Kidney (tissue), 14 donors: ENCODE data around the gene SHC4. TPM values are rescaled to one million over a fixed set of nuclear protein-coding genes. Genes with fewer than 3 reads are reported as not detected.

ENCODE experiments used
- DNase-seq, 5 donors: peaks; one replicate each; pipeline ENCODE4 v3.0.0-alpha.2; 2013 to 2020
- FAIRE-seq: peaks from 2 replicates; lab custom pipeline; 2012; peaks lifted over from hg19 to GRCh38; lab: Jason Lieb, UNC
- H3K27ac ChIP-seq, 2 donors: one replicate each; pipeline ENCODE4 v1.7.0; 2013; ENCODE audit warnings: low read depth in 2 of 2, low read length in 2 of 2, inconsistent platforms in 1 of 2
- H3K27me3 ChIP-seq: one replicate; pipeline ENCODE4 v1.7.1; 2013; ENCODE audit warnings: low read length, inconsistent platforms; ENCODE audit not compliant: control insufficient read depth, insufficient read depth
- H3K36me3 ChIP-seq, 3 donors: one replicate each; pipeline versions ENCODE4 v1.7.0 to v1.7.1; 2013; ENCODE audit warnings: low read length in 3 of 3, control low read depth in 1 of 3, inconsistent platforms in 1 of 3; ENCODE audit not compliant: insufficient read depth in 3 of 3, control insufficient read depth in 2 of 3
- H3K4me1 ChIP-seq, 3 donors: one replicate each; pipeline versions ENCODE4 v1.7.0 to v1.7.1; 2013; ENCODE audit warnings: low read length in 3 of 3, inconsistent platforms in 1 of 3, low read depth in 1 of 3; ENCODE audit not compliant: control insufficient read depth in 2 of 3, insufficient read depth in 2 of 3
- H3K4me3 ChIP-seq, 3 donors: one replicate each; pipeline versions ENCODE4 v1.7.0 to v1.8.1; 2013; ENCODE audit warnings: low read length in 3 of 3, control low read depth in 1 of 3, inconsistent platforms in 1 of 3
- H3K9ac ChIP-seq, 3 donors: one replicate each; pipeline versions ENCODE4 v1.7.0 to v1.7.1; 2013; ENCODE audit warnings: low read length in 3 of 3, control low read depth in 1 of 3, inconsistent platforms in 1 of 3
- H3K9me3 ChIP-seq, 3 donors: one replicate each; pipeline versions ENCODE4 v1.7.0 to v1.7.1; 2013; ENCODE audit warnings: low read length in 3 of 3, control low read depth in 1 of 3, inconsistent platforms in 1 of 3; ENCODE audit not compliant: control insufficient read depth in 2 of 3, insufficient read depth in 1 of 3
- CTCF ChIP-seq: IDR thresholded peaks from 3 replicates; pipeline ENCODE4 v1.5.1; 2012; ENCODE audit warnings: mild to moderate bottlenecking, moderate library complexity, borderline replicate concordance; ENCODE audit not compliant: insufficient read depth; ENCODE audit errors: extremely low read depth
- intact Hi-C: fragments of 100-400 bp; cut with DNase I; formaldehyde crosslinking; loops from one replicate; pipeline ENCODE4 v1.11.1; 2022
- polyA plus RNA-seq: library from polyadenylated mRNA; stranded (reverse); fragments of 350-450 nt; fragmentation: Illumina TruSeq; extraction: RNeasy Lipid Tissue Mini Kit (QIAGEN cat#74804); gene quantifications from one replicate; pipeline ENCODE4 v1.2.3, GENCODE V29; 2014; ENCODE audit warnings: low read depth, low replicate concordance; ENCODE audit not compliant: insufficient read depth
- total RNA-seq: library from RNA; stranded (reverse); fragmentation: NEBNext Ultra II Directional; extraction: Animal tissue kit (Norgen Biotek cat#: 25700); gene quantifications from one replicate; pipeline ENCODE4 v1.2.1, GENCODE V29; 2021
- donor health status: control.
- donor health status: control.
- donor health status: control.
- donor health status: control.
- donor health status: control.
- donor health status: DM: yes; HTN: yes; CAD: no.
- donor health status: Normal renal cell carcinoma (clear cell type).

The SHC4 gene
- total and polyA plus RNA-seq, 2 donors from 2014 or later: 0.47 to 0.50 TPM

GRCh38 chr15:48785712-48786111, 178.0 kb downstream of the SHC4 start:
- no peak overlapping the region for H3K27ac ChIP-seq
- FAIRE-seq: no peak
- intact Hi-C loops: no loop called here
- no peaks in the 10 kb centered on the region for H3K9me3 ChIP-seq
- no peak for TF ChIP-seq CTCF
- H3K4me1 ChIP-seq: peaks cover 0 to 15% (median 4%) of the 10 kb centered on the region in 3 donors
- no peak overlapping the region for H3K4me3 ChIP-seq
- H3K27me3 ChIP-seq: no peaks in the 10 kb centered on the region
- H3K9ac ChIP-seq: no peak overlapping the region
- DNase-seq: no peak
- H3K36me3 ChIP-seq: no peaks in the 10 kb centered on the region

GRCh38 chr15:48785195-48785594, 178.5 kb downstream of the SHC4 start:
- Histone ChIP-seq H3K9ac (no peak overlapping the region), H3K4me3 (no peak overlapping the region), H3K4me1 (peaks cover 0 to 18% (median 4%) of the 10 kb centered on the region in 3 donors), H3K36me3 (no peaks in the 10 kb centered on the region), H3K9me3 (no peaks in the 10 kb centered on the region), H3K27ac (no peak overlapping the region), H3K27me3 (no peaks in the 10 kb centered on the region)
- no peak for DNase-seq
- FAIRE-seq: no peak
- intact Hi-C loops: no loop called here
- no peak for TF ChIP-seq CTCF

- Histone ChIP-seq H3K9ac (no peak overlapping the region), H3K4me1 (peaks cover 0 to 18% (median 4%) of the 10 kb centered on the region in 3 donors), H3K27me3 (no peaks in the 10 kb centered on the region), H3K9me3 (no peaks in the 10 kb centered on the region), H3K27ac (no peak overlapping the region), H3K36me3 (peaks cover 0 to 3% (median 0%) of the 10 kb centered on the region in 3 donors), H3K4me3 (no peak overlapping the region)
- intact Hi-C loops: no loop called here
- no peak for TF ChIP-seq CTCF
- no peak for DNase-seq
- no peak for FAIRE-seq
These were observed 179.0 kb downstream of the SHC4 start for GRCh38 chr15:48784756-48785155.

GRCh38 chr15:48782911-48783310, 180.8 kb downstream of the SHC4 start:
- no peaks in the 10 kb centered on the region for H3K9me3 ChIP-seq
- peaks cover 0 to 18% (median 4%) of the 10 kb centered on the region in 3 donors for H3K4me1 ChIP-seq
- H3K27me3 ChIP-seq: no peaks in the 10 kb centered on the region
- H3K36me3 ChIP-seq: peaks cover 0 to 5% (median 0%) of the 10 kb centered on the region in 3 donors
- intact Hi-C loops: no loop called here
- DNase-seq (no peak), FAIRE-seq (no peak)
- H3K4me3 ChIP-seq: peak overlapping the region in 1 of 3 donors; percentile 15
- H3K27ac ChIP-seq: peak overlapping the region in 1 of 2 donors; percentile 26
- H3K9ac ChIP-seq: no peak overlapping the region
- no peak for TF ChIP-seq CTCF
